Pons (tissue), 1 donor: Measurements from ENCODE around the gene SART3.
A peak's percentile ranks its signal among the peaks of the same experiment; 100 is the strongest.

Source experiments
- DNase-seq: peaks from one replicate; pipeline ENCODE4 v3.0.0-alpha.2; 2016; ENCODE audit warnings: low spot score

Gene SART3

GRCh38 chr12:108560752-108561719 lies at the start of gene SART3:
TSS of gene SART3 (minus strand) at chr12:108561173. CDS start at chr12:108561154, 19 bp downstream.
- DNase-seq, result peak; percentile 96

GRCh38 chr12:108610336-108610815 lies 49.4 kb upstream of the SART3 start:
- DNase-seq, result no peak

- no peak for DNase-seq
These were observed 48.8 kb upstream of the SART3 start for GRCh38 chr12:108609537-108610335.

GRCh38 chr12:108608616-108609015 lies 47.6 kb upstream of the SART3 start:
- no peak for DNase-seq

GRCh38 chr12:108607981-108608600 lies 47.1 kb upstream of the SART3 start:
- no peak for DNase-seq

GRCh38 chr12:108606492-108606891 lies 45.5 kb upstream of the SART3 start:
- no peak for DNase-seq

GRCh38 chr12:108605690-108606406 lies 44.9 kb upstream of the SART3 start:
- no peak for DNase-seq

GRCh38 chr12:108605000-108605689 lies 44.2 kb upstream of the SART3 start:
- DNase-seq, result no peak

GRCh38 chr12:108604208-108604941 lies 43.4 kb upstream of the SART3 start:
- DNase-seq, result no peak

- no peak for DNase-seq
These were observed 42.8 kb upstream of the SART3 start for GRCh38 chr12:108603743-108604142.

GRCh38 chr12:108602976-108603704 lies 42.2 kb upstream of the SART3 start:
- DNase-seq, result no peak

GRCh38 chr12:108602209-108602705 lies 41.3 kb upstream of the SART3 start:
- no peak for DNase-seq

- no peak for DNase-seq
These were observed 39.7 kb upstream of the SART3 start for GRCh38 chr12:108600702-108601007.

GRCh38 chr12:108599948-108600701 lies 39.2 kb upstream of the SART3 start:
- DNase-seq, result no peak

- DNase-seq, result no peak
These were observed 38.6 kb upstream of the SART3 start for GRCh38 chr12:108599541-108599940.

GRCh38 chr12:108598553-108599250 lies 37.7 kb upstream of the SART3 start:
- DNase-seq, result no peak

GRCh38 chr12:108597559-108598471 lies 36.8 kb upstream of the SART3 start, which contains the start of gene TMEM119:
TSS of gene TMEM119 (minus strand) at chr12:108598084. CDS start at chr12:108592383, 5,701 bp downstream.
- peak; percentile 48 for DNase-seq
